OCI-LY1 (cell line): ENCODE results near the gene GALNT9.

Experiments
- EZH2 ChIP-seq: fragments of 200-600 bp; sonication (generic), shearing (Covaris generic); IDR thresholded peaks from 2 replicates; pipeline ENCODE4 v1.8.0; 2017; ENCODE audit warnings: borderline replicate concordance, mixed run types, mild to moderate bottlenecking, antibody characterized with exemption, low read length, moderate library complexity, mixed read lengths
- TF ChIP-seq, protein P1 (sequence below): fragments of 200-600 bp; sonication (generic), shearing (Covaris generic); IDR thresholded peaks from 2 replicates; pipeline ENCODE4 v1.5.1; 2017; ENCODE audit warnings: mild to moderate bottlenecking, antibody characterized with exemption, low read length, moderate library complexity, mixed read lengths

DNA sequence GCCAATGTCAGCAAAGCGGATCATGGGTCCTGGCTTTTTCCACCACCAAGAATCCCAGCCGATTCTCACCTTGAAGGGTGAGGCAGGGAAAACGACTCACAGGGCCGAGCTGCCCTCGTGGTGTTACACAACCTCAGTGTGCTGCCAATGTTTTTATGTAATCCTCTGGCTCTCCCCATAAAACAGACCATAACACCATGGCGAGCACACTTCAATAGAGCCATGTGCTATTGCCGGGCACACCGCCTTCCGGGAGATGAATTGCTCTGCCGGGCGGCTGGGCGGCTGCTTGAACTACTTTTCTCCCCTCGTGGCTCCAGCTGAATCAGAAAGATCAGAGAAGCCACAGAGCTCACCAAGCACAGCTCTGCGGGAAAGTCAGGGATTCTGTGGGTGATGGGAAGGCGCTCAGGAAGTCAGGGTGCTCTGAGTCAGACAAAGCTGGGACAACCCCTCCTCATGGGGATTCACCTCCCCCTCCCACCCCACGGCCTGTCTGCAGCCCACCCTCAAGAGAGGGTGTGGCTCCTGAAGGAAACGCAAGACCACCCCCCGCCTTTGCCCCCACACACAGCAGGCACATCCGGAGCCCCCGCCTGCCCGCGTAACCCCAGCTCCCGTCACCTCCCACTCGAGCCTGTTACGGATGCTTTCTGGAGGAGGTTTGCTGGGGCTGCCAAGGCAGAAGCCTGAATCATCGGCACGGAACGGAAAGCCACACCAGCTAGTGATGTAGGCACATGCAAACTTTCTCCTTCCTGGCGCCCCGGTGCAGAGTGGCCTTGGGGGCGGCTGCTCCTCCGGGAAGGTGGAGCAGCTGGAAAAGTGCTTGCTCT is 1.8 kb downstream of the GALNT9 start:
- TF ChIP-seq, protein P1, sequence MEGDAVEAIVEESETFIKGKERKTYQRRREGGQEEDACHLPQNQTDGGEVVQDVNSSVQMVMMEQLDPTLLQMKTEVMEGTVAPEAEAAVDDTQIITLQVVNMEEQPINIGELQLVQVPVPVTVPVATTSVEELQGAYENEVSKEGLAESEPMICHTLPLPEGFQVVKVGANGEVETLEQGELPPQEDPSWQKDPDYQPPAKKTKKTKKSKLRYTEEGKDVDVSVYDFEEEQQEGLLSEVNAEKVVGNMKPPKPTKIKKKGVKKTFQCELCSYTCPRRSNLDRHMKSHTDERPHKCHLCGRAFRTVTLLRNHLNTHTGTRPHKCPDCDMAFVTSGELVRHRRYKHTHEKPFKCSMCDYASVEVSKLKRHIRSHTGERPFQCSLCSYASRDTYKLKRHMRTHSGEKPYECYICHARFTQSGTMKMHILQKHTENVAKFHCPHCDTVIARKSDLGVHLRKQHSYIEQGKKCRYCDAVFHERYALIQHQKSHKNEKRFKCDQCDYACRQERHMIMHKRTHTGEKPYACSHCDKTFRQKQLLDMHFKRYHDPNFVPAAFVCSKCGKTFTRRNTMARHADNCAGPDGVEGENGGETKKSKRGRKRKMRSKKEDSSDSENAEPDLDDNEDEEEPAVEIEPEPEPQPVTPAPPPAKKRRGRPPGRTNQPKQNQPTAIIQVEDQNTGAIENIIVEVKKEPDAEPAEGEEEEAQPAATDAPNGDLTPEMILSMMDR, result no peak
- TF ChIP-seq EZH2, result no peak
